Epithelial cell of esophagus (primary cell): ENCODE measurements around the gene CCDC61.

Source experiments
- DNase-seq: peaks from one replicate; pipeline ENCODE4 v3.0.0; 2010; ENCODE audit warnings: low read depth
- H3K4me3 ChIP-seq: 2 replicates; pipeline ENCODE4 v1.5.1; 2011; ENCODE audit warnings: mild to moderate bottlenecking, low read length, control low read depth
- CTCF ChIP-seq: IDR thresholded peaks from 2 replicates; pipeline ENCODE4 v1.5.1; 2011; ENCODE audit warnings: low read depth, mild to moderate bottlenecking, low read length, control low read depth, inconsistent platforms; ENCODE audit not compliant: insufficient read depth; ENCODE audit errors: missing control alignments

The CCDC61 gene

GRCh38 chr19:46030812-46031550 is 35.7 kb downstream of the CCDC61 start:
- no peak for TF ChIP-seq CTCF
- DNase-seq = no peak
- H3K4me3 ChIP-seq = no peak overlapping the region

- DNase-seq = no peak
- TF ChIP-seq CTCF = no peak
- H3K4me3 ChIP-seq = no peak overlapping the region
Observed at GRCh38 chr19:46031781-46032596, 36.7 kb downstream of the CCDC61 start.

- no peak for DNase-seq
- TF ChIP-seq CTCF = no peak
- no peak overlapping the region for H3K4me3 ChIP-seq
Observed at GRCh38 chr19:46032597-46033025, 37.3 kb downstream of the CCDC61 start.

GRCh38 chr19:46033401-46033800 is 38.1 kb downstream of the CCDC61 start:
- H3K4me3 ChIP-seq = no peak overlapping the region
- DNase-seq = no peak
- no peak for TF ChIP-seq CTCF

- H3K4me3 ChIP-seq = no peak overlapping the region
- no peak for TF ChIP-seq CTCF
- no peak for DNase-seq
Observed at GRCh38 chr19:46035546-46035945, 40.3 kb downstream of the CCDC61 start.

GRCh38 chr19:46035986-46036743 is 40.9 kb downstream of the CCDC61 start:
- no peak overlapping the region for H3K4me3 ChIP-seq
- no peak for DNase-seq
- TF ChIP-seq CTCF = no peak
